ENCODE data around the gene RDH11.
A peak's percentile ranks its signal among the peaks of the same experiment; 100 is the strongest.
"Not testable (repeated sequence)": the region's sequence is repeated elsewhere in the genome, so short reads cannot be mapped to it uniquely, and the experiment has no call there.

Gene RDH11

DNA sequence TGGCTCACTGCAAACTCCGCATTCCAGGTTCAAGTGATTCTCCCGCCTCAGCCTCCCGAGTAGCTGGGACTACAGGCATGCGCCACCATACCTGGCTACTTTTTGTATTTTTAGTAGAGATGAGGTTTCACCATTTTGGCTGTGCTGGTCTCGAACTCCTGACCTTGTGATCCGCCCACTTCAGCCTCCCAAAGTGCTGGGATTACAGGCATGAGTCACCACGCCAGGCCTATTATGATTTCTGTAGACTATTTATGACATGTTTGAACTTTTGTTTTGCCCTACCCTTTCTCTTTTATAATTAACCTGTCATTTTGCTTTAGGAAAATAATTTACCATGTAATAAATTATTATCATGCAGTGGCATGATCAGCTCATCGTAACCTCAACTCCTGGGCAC, 5.9 kb upstream of the RDH11 start, which contains the start of gene RDH12:
Gene RDH12 (plus strand): TSS at position 395 of the 400 bp plus-strand sequence. CDS start 20,757 bp downstream, outside the sequence.
- DNase-seq: not testable (repeated sequence)

DNA sequence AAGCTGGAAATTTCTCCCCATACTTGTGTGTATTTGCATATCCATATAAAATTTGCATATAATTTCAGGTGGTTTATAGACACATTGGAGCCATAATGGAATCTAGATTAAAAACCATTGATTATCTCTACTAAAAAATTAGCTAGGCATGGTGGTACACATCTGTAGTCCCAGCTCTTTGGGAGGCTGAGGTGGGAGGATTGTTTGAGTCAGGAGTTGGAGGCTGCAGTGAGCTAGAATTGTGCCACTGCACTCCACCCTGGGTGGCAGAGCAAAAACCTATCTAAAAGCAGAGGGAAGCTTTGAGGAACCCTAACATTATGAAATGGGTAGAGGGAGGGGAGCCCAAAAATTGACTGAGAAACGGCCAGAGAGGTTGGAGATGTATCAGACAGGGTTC, 2.6 kb upstream of the RDH11 start:
- DNase-seq: no peak

DNA sequence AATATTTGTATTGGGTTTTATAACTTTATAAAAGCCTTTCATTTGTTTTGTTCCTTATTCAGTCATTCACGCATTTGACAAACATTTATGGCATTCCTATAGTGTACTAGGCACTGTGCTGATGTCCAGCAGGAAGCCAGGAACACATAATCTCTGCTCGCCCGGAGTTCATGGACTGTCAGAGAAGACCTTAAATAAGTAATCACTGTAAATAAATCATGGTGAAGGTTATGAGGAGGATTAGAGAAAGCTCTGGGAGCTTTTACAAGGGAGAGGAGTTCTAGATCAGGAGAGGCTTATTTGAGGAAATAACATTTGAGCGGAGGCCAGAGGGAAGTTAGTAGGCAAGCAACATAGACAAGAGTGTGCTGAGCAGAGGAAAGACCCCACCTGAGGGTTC, 1.4 kb upstream of the RDH11 start:
- no peak for DNase-seq

DNA sequence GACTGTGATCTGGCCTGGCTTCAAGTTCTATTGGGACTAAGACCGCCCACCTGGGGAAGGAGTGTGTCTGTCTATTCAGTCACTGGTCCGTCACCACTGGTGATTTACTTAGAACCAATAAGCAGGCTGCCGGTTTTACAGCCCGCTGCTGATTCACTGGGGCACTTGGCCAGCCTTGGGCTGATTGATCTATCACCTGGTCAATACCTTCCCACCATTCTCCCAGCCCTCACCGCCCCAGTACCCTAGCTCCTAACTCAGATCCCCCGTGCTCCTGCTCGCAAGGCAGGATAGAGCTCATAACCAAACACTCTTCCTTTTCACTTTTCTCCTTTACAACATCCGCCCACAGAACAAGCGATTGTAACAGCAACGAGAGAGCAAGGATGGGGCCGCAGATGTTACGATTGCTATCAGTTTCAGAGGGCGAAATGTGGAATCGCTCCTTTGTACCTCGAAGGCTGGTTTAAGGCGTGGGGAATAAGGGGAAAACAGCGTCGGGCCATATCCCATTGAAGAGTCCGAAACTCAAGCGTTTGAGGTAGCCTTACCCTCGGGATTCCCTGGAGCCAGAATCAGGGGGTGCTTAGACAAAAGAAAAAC, 672 bp downstream of the RDH11 start:
- peak; percentile 71 for DNase-seq

DNA sequence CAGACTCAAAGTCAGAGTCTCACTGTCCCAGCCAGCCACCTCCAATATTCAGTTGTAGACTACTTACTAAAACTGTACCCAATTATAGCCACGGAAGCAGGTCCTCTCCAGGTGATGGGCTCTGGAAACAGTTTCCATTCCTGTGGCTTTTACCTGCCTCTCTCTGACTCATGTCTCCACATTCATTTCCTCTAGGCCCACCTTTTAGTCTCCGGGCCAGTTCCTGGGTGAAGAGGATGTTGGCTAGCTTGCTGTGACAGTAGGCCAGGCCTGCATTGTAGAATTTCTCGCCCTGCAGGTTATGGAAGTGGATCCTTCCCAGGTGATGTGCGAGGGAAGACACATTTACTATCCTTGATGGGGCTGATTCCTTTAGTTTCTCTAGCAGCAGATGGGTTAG, 5.6 kb downstream of the RDH11 start:
- DNase-seq: no peak

DNA sequence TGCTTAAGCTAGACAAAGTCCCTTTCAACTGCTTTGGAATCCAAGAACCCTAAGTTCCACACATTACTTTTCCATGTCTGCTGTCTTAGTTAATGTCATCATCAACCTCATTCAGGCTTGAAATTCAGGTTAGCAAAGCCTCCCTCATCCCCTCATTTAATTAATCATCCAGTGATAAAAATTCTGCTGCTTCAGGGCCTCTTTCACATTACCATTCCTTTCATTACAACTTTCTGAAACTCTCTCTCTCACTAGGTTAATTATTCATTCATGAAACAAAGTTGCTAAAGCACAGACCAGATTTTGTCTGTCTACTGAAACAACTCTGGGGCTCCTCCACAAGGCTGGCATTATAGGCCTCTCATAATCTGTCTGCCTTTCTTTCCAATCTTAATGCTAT, 11.7 kb downstream of the RDH11 start:
- no peak for DNase-seq

DNA sequence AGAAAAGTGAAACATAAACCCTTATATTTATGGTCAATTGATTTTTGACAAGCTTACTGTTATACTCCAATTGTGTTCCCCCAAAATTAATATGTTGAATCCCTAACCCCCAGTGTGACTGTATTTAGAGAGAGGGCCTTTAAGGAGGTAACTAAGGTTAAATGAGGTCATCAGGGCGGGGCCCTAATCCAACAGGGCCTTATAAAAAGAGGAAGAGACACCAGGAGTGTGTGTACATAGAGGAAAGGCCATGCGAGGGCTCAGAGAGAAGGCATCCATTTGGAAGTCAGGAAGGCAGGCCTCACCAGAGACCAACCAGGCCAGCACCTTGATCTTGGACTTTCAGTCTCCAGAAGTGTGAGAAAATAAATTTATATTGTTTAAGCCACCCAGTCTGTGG, 14.6 kb downstream of the RDH11 start:
- DNase-seq: no peak

DNA sequence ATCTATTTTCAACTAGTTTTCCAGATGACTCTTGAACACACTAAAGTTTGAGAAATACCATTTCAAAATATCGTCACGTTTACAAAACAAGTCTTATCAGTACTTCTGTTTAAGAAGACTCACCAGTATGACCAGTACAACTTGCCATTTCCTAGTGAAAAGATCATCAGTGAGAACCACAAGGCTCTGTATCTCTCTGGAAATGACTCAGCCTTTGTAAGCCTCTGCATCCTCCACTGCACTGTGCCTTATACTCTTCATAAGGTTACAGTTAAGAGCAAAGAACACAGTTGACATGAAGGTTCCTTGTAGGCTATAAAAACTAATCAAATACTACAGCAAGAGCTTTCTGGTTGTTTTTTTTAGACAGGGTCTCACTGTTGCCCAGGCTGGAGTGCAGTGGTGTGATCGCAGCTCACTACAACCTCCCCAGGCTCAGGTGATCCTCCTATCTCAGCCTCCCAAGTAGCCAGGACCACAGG, 15.4 kb downstream of the RDH11 start:
- DNase-seq: no peak

DNA sequence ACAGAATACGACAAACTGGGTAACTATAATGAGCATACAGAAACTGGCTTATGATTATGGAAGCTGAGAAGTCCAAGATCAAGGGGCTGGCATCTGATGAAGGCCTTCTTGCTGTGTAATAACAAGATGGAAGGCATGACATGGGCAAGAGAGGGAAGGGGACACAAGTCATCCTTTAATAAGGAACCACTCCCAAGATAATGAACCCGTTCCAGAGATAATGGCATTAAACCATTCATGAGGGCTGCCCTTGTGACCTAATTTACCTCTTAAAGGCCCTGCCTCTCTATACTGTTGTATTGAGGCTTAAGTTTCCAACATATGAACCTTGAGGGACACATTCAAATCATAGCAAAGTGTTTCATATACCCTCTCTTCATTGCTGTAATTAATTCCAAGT, 16.6 kb downstream of the RDH11 start:
- DNase-seq: no peak

DNA sequence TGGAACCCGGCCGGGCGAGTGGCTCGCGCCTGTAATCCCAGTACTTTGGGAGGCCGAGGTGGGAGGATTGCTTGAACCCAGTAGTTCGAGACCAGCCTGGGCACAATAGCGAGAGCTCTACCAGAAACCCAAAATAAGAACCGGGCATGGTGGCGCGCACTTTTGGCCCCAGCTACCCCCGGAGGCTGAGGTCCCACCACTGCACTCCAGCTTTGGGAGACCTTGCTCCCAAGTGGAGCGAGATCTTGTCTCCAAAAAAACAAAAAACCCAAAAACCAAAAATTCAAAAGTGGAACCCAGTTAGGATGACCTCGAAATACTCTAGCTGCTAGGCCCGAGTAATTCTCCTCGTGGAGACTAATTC, 20.4 kb downstream of the RDH11 start:
- DNase-seq: no peak

DNA sequence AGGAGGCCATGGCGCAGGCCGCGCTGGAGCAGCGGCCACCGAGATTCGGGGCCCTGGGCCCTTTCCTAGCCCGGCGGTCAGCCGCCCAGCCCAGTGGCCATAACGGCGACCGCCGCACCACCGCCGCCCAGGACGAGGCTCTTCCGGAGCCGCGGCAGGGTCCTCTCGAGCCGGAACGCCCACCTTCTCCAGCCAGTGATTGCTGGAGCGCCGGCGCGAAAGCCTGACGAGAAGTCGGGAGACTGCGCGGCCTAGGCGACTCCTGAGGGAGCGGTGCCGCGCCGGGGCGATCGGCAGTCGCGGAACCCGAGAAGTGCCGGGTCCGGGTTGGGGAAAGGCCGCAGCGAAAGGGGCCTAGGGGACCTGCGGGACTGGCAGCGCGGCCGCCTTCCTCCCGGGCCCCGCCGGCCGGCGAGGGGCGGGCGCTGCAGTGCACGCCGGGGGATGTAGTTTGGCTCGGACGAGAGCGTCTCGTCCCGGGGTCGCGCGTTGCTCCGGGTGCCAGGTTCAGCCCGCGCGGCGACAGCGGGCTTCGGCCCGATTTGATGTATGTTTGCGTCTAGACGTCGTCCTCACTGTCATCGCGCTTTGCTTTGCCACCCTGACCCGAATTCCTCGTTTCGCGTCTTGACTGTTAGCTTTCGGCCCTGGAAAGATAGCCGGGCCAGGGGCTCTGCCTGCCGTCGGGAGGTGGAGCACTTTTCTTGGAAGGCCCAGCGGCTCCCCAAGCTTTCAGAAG, 20.9 kb downstream of the RDH11 start, which contains the start of gene VTI1B:
Gene VTI1B (minus strand): TSS at position 153 of the 739 bp plus-strand sequence. CDS start 143 bp downstream, at position 10.
- peak; percentile 77 for DNase-seq

DNA sequence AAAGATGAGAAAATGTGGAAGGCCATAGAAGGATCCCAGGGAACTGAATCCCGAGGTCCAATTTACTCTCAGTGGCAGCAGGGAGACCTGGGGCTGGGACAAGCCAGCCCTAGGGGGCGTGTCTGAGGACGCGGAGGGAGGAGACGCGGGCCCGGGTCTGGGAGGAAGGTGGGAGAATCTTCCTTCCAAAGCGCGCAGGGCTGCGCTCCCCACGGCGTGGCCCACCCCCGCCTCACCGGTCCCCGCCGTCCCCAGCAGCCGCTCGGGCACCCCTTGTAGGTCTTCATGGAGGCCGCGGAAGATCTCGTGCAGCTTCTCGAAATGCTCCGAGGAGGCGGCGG, 21.5 kb downstream of the RDH11 start:
- DNase-seq: peak; percentile 65

DNA sequence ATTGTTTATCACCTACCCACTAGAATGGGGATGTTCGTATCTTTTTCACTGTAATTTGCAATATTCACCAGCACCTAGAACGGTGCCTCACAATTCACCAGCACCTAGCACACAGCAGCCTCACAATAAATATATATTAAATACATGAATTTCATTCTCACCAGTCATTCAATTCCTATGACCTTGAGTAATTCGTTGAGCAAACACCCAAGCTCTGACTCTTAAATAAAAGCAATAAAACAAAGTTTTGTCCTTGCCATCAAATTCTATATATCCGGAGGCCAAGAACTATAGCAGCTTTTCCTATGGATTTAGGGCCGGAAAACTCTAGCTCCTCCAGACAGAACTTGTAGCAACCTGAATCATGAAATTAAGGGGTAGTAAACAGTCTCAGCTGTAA, 22.1 kb downstream of the RDH11 start:
- DNase-seq: no peak

DNA sequence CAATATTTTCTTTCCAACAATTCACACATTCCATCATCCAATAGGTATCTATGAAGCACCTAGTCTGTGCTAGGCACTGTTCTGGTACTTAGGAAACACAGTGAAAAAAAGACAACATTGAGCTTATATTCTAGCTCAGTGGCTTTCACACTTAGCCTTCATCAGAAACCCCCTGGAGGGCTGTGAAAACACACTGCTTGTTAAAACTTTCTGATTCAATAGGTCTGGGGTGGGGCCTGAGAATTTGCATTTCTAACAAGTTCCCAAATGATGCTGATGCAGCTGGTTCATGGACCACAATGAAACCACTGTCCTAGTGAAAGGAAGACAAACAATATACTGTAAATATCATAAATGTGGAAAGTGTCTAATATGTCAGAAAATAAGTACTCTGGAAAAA, 27.0 kb downstream of the RDH11 start:
- DNase-seq: no peak

DNA sequence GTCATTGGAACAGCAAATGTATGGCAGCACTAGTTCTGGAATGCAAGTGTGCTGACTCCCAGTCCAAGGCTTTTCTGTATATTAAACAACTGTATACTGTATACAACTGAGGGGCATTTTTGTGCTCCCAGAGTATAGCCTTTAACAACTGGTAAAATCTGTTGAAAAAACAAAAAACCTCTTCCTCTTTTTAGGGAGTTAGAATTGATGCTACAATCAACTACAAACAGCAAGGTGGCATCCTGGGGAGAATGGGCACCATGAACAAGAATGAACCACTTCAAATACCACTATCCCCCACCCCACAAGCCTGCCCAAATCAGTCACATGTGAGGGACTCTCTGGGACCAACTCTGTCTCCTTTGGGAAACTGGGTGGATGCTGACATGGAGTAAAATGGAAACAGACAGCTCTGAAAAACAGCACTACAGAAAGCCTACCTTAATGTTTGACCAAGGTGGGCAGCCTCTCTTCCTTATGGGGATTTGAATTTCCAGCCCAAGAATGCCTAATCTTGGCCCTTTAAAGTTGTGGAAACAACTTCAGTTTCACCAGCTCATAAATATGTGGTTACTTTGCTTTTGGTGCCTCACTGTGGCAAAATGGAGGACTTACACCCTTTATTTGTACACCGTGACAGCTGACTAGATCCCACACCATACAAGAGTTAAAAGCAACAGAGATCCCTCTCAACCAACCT, 28.7 kb downstream of the RDH11 start:
- DNase-seq: no peak

DNA sequence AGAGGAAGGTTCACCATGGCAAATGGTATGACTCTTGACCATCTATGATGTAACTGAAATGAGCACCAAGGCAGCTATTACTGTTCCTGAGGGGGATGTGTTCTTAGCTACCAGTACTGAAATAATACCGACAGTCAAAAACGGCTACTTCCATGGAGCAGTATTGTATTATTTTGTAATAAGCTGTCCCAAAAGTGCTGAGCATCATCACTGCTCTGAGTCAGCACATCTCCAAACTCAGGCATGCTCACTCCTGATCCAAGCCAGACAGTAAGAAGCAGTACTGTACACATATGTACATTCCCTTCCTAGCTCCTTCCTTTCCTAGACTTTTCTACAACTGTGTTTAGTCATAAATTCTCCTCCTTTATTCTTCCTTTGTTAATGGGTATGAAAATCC, 29.7 kb downstream of the RDH11 start:
- DNase-seq: no peak

DNA sequence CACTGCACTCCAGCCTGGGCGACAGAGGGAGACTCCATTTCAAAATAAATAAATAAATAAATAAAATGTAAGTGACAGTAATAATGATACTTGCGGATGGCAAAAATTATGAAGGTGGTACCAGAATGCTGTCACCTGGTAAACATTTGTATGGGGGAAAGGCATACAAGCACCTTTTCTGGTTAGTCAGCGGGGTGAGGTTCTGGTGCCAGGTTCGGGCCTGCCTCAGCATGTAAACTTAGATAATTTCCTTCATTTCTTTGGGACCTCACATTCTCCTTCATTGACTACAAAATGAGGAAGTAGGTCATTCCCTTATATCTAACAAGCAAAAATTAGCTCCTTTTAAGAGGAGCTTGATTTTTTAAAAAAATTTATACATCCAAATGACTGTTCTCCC, 31.9 kb downstream of the RDH11 start:
- no peak for DNase-seq

DNA sequence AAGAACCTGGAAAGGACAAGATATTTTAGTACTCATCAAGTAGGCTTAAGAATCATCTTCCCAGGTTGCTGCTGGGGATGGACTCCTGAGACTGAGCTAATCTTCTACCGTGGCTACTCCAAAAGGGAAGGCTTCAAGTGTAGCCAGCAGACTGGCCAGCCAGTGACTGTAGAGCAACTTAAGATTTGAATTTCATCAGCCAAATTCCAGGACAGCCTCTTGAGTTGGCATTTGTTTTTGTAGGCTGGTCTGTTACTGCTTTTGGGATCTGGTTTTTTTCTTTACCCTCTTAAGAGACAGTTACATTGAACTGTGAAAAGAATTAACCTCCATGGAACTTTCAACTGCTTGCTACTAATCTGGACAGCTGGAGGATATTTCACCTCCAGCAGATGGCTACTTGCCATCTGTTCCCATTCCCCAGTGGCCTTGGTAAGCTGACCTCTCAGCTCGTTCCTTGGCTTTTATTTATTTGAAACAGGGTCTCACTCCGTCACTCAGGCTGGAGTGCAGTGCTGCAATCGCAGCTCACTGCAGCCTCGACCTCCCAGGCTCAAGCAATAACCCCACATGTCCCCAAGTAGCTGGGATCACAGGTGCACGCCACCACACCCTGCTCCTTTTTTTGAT, 41.8 kb downstream of the RDH11 start:
- no peak for DNase-seq

DNA sequence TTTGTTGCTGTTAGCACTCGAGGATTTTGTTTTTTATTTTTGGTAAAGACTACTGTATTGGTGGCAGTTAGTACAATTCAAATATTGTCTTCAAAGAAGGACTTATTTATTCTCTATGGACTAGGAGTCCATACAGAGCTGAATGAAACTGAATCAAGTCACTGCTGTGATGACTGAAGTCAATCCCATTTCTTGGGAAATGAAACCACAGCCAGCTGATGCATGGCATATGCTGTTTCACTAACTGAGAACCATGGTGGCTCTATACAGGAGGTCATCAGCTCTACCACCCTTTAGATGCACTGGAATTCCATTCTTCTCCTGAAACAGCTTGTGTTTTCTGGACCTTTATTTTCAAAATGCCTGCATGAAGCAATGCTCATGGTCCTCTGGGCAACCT, 43.4 kb downstream of the RDH11 start:
- DNase-seq: no peak

DNA sequence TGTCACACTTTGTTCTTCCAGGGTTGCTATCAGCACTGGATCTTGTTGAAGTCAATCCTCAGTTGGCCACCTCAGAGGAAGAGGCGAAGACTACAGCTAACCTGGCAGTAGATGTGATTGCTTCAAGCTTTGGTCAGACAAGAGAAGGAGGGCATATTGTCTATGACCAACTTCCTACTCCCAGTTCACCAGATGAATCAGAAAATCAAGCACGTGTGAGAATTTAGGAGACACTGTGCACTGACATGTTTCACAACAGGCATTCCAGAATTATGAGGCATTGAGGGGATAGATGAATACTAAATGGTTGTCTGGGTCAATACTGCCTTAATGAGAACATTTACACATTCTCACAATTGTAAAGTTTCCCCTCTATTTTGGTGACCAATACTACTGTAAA, 44.9 kb downstream of the RDH11 start:
- DNase-seq: no peak

DNA sequence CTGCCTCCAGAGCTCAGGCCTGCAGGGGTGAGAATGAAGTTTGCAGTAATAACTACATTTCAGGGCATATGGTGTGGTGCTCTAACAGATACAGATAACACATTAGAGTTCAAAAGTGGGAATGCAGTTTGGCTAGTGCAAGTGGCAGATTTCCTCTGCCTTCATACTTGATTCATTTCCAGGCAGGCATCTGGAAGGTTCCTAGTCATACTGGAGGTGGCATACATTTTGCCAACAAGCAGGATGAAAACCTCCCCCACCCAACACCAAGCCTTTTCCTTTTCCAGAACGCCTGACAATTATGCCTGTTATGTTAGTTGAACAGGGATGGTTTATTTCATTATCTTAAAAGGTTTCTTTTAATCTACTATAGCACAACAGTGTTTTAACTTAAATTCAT, 45.4 kb downstream of the RDH11 start:
- DNase-seq: no peak

DNA sequence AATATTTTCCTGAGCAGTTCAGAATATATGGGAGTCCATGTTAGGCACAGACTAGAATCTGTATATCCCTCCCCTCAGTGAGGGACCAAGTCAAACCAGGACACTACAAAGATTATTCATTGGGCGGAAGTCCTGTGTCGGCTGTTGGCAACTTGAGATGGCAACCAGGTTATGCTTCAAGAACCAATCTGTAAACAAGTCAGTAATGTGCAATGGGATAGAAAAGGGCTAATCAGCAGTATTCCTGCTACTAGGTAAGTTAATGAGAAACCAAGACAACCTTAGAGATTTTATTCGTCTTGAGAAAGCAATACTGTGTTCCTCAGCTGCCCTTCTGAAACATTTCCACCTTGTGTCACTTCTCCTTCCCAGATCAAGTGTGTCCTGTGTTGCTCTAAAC, 49.4 kb downstream of the RDH11 start:
- DNase-seq: no peak

DNA sequence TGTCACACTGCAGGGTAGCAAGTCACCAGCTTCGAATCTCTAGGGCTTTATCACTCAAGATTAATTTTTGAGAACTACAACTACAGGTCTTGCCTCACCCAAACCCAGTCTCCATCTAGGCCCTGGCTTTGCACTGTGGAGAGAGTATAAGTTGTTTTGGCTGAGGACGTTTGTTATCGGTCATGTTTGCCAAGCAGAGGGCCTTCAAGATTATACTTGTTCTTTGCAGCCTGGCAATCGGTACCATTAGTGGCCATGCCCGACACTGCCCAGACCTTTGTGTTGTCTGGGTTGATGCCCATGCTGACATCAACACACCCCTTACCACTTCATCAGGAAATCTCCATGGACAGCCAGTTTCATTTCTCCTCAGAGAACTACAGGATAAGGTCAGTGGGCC, 50.1 kb downstream of the RDH11 start:
- DNase-seq: no peak

DNA sequence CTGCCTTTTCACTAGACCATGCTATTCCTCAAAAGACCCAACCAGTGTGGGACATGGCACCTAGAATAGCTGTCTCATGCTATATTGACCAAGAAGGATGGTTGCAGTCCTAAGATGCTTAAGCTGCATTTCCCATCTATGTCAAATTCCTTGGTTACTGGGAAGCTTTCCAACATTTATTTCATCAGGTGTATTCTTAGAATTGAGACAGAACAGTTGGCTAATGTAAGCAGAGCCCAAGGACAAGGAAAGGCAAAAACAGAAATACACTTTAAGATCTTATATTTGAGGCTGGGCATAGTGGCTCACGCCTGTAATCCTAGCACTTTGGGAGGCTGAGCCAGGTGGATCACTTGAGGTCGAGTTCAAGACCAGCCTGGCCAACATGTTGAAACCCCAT, 51.1 kb downstream of the RDH11 start:
- DNase-seq: no peak

All from NCI-H1092 (cell line).